ENCODE measurements around the gene SLC4A5. TPM values are rescaled to one million over a fixed set of nuclear protein-coding genes. Genes with fewer than 3 reads are reported as not detected.
A peak's percentile ranks its signal among the peaks of the same experiment; 100 is the strongest.
"Not testable (repeated sequence)": the region's sequence is repeated elsewhere in the genome, so short reads cannot be mapped to it uniquely, and the experiment has no call there.

The SLC4A5 gene
- total RNA-seq, 2 donors from 2014 or later = 2.2 to 9.5 TPM

GRCh38 chr2:74232426-74232825 is 110.8 kb downstream of the SLC4A5 start:
- Histone ChIP-seq H3K4me1 (ENCODE audit: control insufficient read depth in 1 of 2, low read depth in 2 of 2) (peaks cover 0 to 2% of the 10 kb centered on the region in 2 donors), H3K27ac (no peak overlapping the region), H3K9me3 (no peaks in the 10 kb centered on the region), H3K27me3 (replicated peaks; ENCODE audit: insufficient read depth) (no peaks in the 10 kb centered on the region), H3K4me3 (no peak overlapping the region), H3K36me3 (no peaks in the 10 kb centered on the region)
- ATAC-seq (ENCODE audit: insufficient number of reproducible peaks, low FRiP score, low read depth) (no peak), DNase-seq (ENCODE audit: low spot score) (no peak)
- no peak for TF ChIP-seq CTCF (IDR thresholded peaks at IDR 0.05)

DNA sequence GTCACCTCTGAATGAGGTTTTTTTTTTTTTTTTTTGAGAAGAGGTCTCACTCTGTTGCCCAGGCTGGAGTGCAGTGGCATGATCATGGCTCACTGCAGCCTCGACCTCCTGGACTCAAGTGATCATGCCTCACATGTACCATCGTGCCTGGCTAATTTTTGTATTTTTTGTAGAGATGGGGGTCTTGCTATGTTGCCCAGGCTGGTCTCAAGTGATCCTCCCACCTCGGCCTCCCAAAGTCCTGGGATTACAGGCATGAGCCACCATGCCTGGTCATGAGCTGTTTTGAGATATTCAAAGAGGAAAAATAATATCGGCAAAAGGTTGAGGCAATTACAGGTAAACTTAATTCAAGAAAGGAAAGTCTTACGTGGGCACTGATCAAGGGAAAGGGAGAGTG is 113.4 kb downstream of the SLC4A5 start:
- not testable (repeated sequence) for H3K4me3 ChIP-seq; H3K9me3 ChIP-seq; H3K27me3 ChIP-seq (replicated peaks; ENCODE audit: insufficient read depth); H3K36me3 ChIP-seq; ATAC-seq (ENCODE audit: insufficient number of reproducible peaks, low FRiP score, low read depth); H3K27ac ChIP-seq; DNase-seq (ENCODE audit: low spot score)
- peaks cover 18 to 27% of the 10 kb centered on the region in 2 donors for H3K4me1 ChIP-seq (ENCODE audit: control insufficient read depth in 1 of 2, low read depth in 2 of 2)

DNA sequence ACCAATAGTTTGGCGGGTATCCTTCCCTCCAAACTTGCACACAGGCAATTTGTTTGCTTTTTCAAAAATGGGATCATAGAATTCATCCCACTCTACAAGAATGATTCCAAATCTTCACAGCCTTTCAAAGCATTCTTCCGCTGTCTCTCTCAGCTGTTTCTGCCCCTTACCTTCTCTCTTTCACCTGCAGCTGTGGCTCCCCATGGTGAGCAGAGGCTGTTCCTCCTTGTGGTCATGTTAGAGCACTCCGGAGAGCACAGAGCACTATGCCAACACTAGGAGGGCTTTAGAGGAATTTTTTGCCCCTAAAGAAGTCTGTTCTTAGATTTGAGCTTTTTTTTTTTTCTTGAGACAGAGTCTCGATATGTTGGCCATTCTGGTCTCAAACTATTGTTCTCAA is 114.4 kb downstream of the SLC4A5 start:
- H3K27ac ChIP-seq = no peak overlapping the region
- ATAC-seq (ENCODE audit: insufficient number of reproducible peaks, low FRiP score, low read depth) (no peak), DNase-seq (ENCODE audit: low spot score) (no peak)
- peaks cover 22 to 34% of the 10 kb centered on the region in 2 donors for H3K4me1 ChIP-seq (ENCODE audit: control insufficient read depth in 1 of 2, low read depth in 2 of 2)
- H3K27me3 ChIP-seq (replicated peaks; ENCODE audit: insufficient read depth) = no peaks in the 10 kb centered on the region
- no peak overlapping the region for H3K4me3 ChIP-seq
- H3K9me3 ChIP-seq = no peaks in the 10 kb centered on the region
- no peak for TF ChIP-seq CTCF (IDR thresholded peaks at IDR 0.05)
- no peaks in the 10 kb centered on the region for H3K36me3 ChIP-seq

DNA sequence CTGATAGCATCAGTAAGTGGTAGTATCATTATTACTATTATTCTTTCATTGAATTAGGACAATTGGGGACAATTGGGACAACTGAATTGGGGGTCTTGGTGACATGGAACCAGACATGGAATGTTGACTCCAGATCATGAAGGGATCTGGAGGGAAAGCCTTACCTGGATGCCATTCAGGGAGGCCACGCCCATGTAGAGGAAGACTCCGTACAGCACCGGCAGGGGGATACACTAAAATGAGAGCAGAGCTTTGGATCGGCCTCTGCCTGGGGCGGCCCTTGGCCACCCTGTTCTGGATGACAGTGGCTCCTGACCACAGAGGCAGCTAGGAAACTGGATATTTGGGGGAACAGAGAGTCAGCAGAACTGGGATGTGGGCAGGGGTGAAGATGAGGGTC is 115.6 kb downstream of the SLC4A5 start:
- TF ChIP-seq CTCF (IDR thresholded peaks at IDR 0.05) = no peak
- ATAC-seq (ENCODE audit: insufficient number of reproducible peaks, low FRiP score, low read depth) = no peak
- H3K36me3 ChIP-seq = no peaks in the 10 kb centered on the region

DNA sequence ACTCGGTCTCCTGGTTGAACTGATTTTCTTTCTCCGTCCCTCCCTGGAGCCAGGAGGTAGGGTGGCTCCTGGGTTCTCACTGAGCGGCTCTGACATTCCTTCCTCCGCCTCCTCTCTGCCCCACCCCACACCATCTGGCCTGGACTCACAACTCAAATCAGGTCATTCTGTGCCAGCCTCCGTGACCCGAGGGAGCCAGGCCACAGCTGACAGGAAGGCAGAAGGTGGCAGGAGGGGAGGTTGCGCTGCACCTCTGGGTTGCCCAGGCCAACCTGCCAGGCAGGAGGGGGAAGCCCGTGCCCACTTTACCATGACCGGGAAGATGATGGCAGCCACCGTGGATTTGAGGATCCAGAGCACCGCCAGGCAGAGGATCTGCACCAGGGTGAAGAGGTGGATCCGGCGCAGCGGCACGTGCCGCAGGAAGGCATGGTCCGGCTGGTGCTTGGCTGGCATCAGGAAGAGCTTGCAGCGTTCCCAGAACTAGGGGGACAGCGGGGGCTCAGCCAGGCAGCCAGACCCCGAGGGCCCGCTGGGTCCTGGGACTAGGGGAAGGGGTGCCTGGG is 116.5 kb downstream of the SLC4A5 start:
- H3K27ac ChIP-seq = peak overlapping the region; percentile 69 to 78
- H3K36me3 ChIP-seq = no peaks in the 10 kb centered on the region
- ATAC-seq (ENCODE audit: insufficient number of reproducible peaks, low FRiP score, low read depth) = peak; percentile 35

More for the DNA sequence above, 115.6 kb downstream of the SLC4A5 start:
- no peak overlapping the region for H3K4me3 ChIP-seq
- H3K27ac ChIP-seq = no peak overlapping the region
- H3K9me3 ChIP-seq = no peaks in the 10 kb centered on the region
- no peaks in the 10 kb centered on the region for H3K27me3 ChIP-seq (replicated peaks; ENCODE audit: insufficient read depth)
- H3K4me1 ChIP-seq (ENCODE audit: control insufficient read depth in 1 of 2, low read depth in 2 of 2) = peaks cover 24 to 34% of the 10 kb centered on the region in 2 donors
- DNase-seq (ENCODE audit: low spot score) = no peak

More for the DNA sequence above, 116.5 kb downstream of the SLC4A5 start:
- no peak for TF ChIP-seq CTCF (IDR thresholded peaks at IDR 0.05)
- peak; percentile 50 for DNase-seq (ENCODE audit: low spot score)
- Histone ChIP-seq H3K4me1 (ENCODE audit: control insufficient read depth in 1 of 2, low read depth in 2 of 2) (peaks cover 24 to 34% of the 10 kb centered on the region in 2 donors), H3K4me3 (peak overlapping the region; percentile 46), H3K9me3 (no peaks in the 10 kb centered on the region), H3K27me3 (replicated peaks; ENCODE audit: insufficient read depth) (no peaks in the 10 kb centered on the region)
